HCT116 (cell line): ENCODE results near the gene NRCAM. TPM values are rescaled to one million over a fixed set of nuclear protein-coding genes. Genes with fewer than 3 reads are reported as not detected.

ENCODE experiments used
- ATAC-seq: fragments of 200-7000 bp; cut with Tn5 transposase; 2 replicates; pipeline ENCODE4 v1.9.1; 2020; ENCODE audit warnings: mild to moderate bottlenecking, moderate library complexity
- BruUV-seq: library from RNA; stranded (reverse); fragments of 400-500 nt; replicated peaks from 2 replicates; lab custom pipeline; 2021; lab: Mats Ljungman, UMichigan
- CTCF ChIA-PET: fragments of 300-600 bp; sonication (Branson Sonifier 250); formaldehyde crosslinking; loops from one replicate; lab custom pipeline; 2021; ENCODE audit warnings: antibody characterized with exemption; lab: Charles Lee
- POLR2A ChIA-PET: fragments of 300-600, 350-600 bp; sonication (Branson Sonifier 250); formaldehyde crosslinking; loops from one replicate; lab custom pipeline; 2021; ENCODE audit warnings: antibody characterized with exemption; lab: Charles Lee
- RAD21 ChIA-PET, 2 experiments: fragments of 300-600 bp; sonication (Branson Sonifier 250); formaldehyde crosslinking; loops; one replicate each; lab custom pipeline; 2023; ENCODE audit warnings: low total read pairs in 2 of 2; ENCODE audit not compliant: uncharacterized antibody in 2 of 2, unreplicated experiment in 2 of 2, low non-redundant PET in 1 of 2; lab: Charles Lee
- DNase-seq: peaks from one replicate; pipeline ENCODE4 v3.0.0-alpha.2; 2010; ENCODE audit warnings: low read depth, low spot score
- H2AFZ ChIP-seq: fragments of 200-600 bp; shearing (Covaris generic), sonication (generic); 2 replicates; pipeline ENCODE4 v1.6.1; 2017; ENCODE audit warnings: low read depth, mixed run types, mixed read lengths, antibody characterized with exemption, low read length; ENCODE audit not compliant: poor library complexity, severe bottlenecking
- H3K27ac ChIP-seq: 2 replicates; pipeline ENCODE4 v1.5.1; 2012; ENCODE audit warnings: low read depth, low read length
- H3K27me3 ChIP-seq: fragments of 200-600 bp; sonication (generic); 2 replicates; pipeline ENCODE4 v1.6.1; 2016; ENCODE audit warnings: mixed run types, low read length, mixed read lengths; ENCODE audit not compliant: insufficient read depth
- H3K36me3 ChIP-seq, 2 experiments: fragments of 200-500 bp in 1 of 2; fragments of 200-600 bp in 1 of 2; sonication (Bioruptor generic) in 1 of 2; sonication (generic) in 1 of 2; 2 replicates each; pipeline versions ENCODE4 v1.5.1 to v1.6.1; 2014 to 2016; ENCODE audit warnings: low read length in 2 of 2, inconsistent platforms in 1 of 2, mixed read lengths in 1 of 2, mixed run types in 1 of 2; ENCODE audit not compliant: insufficient read depth in 2 of 2, control insufficient read depth in 1 of 2
- H3K4me1 ChIP-seq, 2 experiments: fragments of 200-600 bp in 1 of 2; sonication (generic) in 1 of 2; 2 replicates each; pipeline versions ENCODE4 v1.5.1 to v1.6.1; 2012 to 2017; ENCODE audit warnings: low read length in 2 of 2, inconsistent platforms in 1 of 2, mild to moderate bottlenecking in 1 of 2, mixed read lengths in 1 of 2, mixed run types in 1 of 2, moderate library complexity in 1 of 2; ENCODE audit not compliant: insufficient read depth in 2 of 2, control insufficient read depth in 1 of 2
- H3K4me2 ChIP-seq: fragments of 200-600 bp; sonication (generic); 2 replicates; pipeline ENCODE4 v1.6.1; 2017; ENCODE audit warnings: mixed run types, low read length, mixed read lengths
- H3K4me3 ChIP-seq, 2 experiments: fragments of 200-600 bp in 1 of 2; sonication (generic) in 1 of 2; replicated peaks in 1 of 2; 2 replicates each; pipeline ENCODE4 v1.5.1; 2011 to 2016; ENCODE audit warnings: low read length in 2 of 2, control low read depth in 1 of 2, low read depth in 1 of 2, mild to moderate bottlenecking in 1 of 2, mixed read lengths in 1 of 2, mixed run types in 1 of 2
- H3K79me2 ChIP-seq: fragments of 200-600 bp; sonication (generic); 2 replicates; pipeline ENCODE4 v1.6.1; 2017; ENCODE audit warnings: mild to moderate bottlenecking, mixed run types, low read length, moderate library complexity, mixed read lengths; ENCODE audit not compliant: insufficient read depth
- H3K9ac ChIP-seq: fragments of 200-600 bp; sonication (generic); 2 replicates; pipeline ENCODE4 v1.6.1; 2016; ENCODE audit warnings: low read length, mixed read lengths
- H3K9me2 ChIP-seq: fragments of 200-600 bp; sonication (generic), shearing (Covaris generic); 2 replicates; pipeline ENCODE4 v1.6.1; 2017; ENCODE audit warnings: mixed run types, mild to moderate bottlenecking, moderate library complexity; ENCODE audit not compliant: insufficient read depth
- H3K9me3 ChIP-seq, 2 experiments: fragments of 200-500 bp in 1 of 2; fragments of 200-600 bp in 1 of 2; sonication (Bioruptor generic) in 1 of 2; sonication (generic) in 1 of 2; 2 replicates each; pipeline ENCODE4 v1.6.1; 2014 to 2017; ENCODE audit warnings: low read length in 2 of 2, mixed read lengths in 2 of 2, inconsistent platforms in 1 of 2, low read depth in 1 of 2, mild to moderate bottlenecking in 1 of 2, mixed run types in 1 of 2, moderate library complexity in 1 of 2; ENCODE audit not compliant: control insufficient read depth in 1 of 2, insufficient read depth in 1 of 2
- H4K20me1 ChIP-seq: fragments of 200-600 bp; sonication (generic), shearing (Covaris generic); 2 replicates; pipeline ENCODE4 v1.6.1; 2017; ENCODE audit warnings: mixed run types, mild to moderate bottlenecking, moderate library complexity; ENCODE audit not compliant: insufficient read depth
- CEBPB ChIP-seq: IDR thresholded peaks from 2 replicates; pipeline ENCODE4 v1.6.1; 2012; ENCODE audit warnings: low read depth
- CTCF ChIP-seq, 3 experiments: fragments of 200-600 bp in 1 of 3; sonication (generic) in 1 of 3; IDR thresholded peaks in 2 of 3; conservative IDR thresholded peaks in 1 of 3; 2 replicates each; pipeline ENCODE4 v1.5.1; 2012 to 2017; ENCODE audit warnings: low read depth in 2 of 3, low read length in 2 of 3, antibody characterized with exemption in 1 of 3, borderline replicate concordance in 1 of 3, control low read depth in 1 of 3, mild to moderate bottlenecking in 1 of 3, mixed read lengths in 1 of 3, mixed run types in 1 of 3, moderate library complexity in 1 of 3; ENCODE audit not compliant: insufficient read depth in 1 of 3
- EGR1 ChIP-seq: IDR thresholded peaks from 2 replicates; pipeline ENCODE4 v1.6.1; 2012; ENCODE audit warnings: low read depth
- JUND ChIP-seq: IDR thresholded peaks from 2 replicates; pipeline ENCODE4 v1.6.1; 2012
- POLR2AphosphoS5 ChIP-seq: IDR thresholded peaks from 2 replicates; pipeline ENCODE4 v1.6.1; 2011; ENCODE audit warnings: mild to moderate bottlenecking, low read depth, low read length, moderate library complexity
- TCF7L2 ChIP-seq: IDR thresholded peaks from 2 replicates; pipeline ENCODE4 v1.7.0; 2011; ENCODE audit warnings: borderline replicate concordance, inconsistent platforms; ENCODE audit not compliant: insufficient read depth, insufficient read length; ENCODE audit errors: extremely low read depth
- ZNF274 ChIP-seq: fragments of 200-500 bp; sonication (Bioruptor generic); IDR thresholded peaks from 2 replicates; pipeline ENCODE4 v1.6.1; 2014; ENCODE audit warnings: mild to moderate bottlenecking, low read depth, low read length, inconsistent platforms
- intact Hi-C: fragments of 100-400 bp; cut with micrococcal nuclease; formaldehyde crosslinking; loops from 2 replicates; pipeline ENCODE4 v1.10.0; 2022
- total RNA-seq: library from RNA; stranded (reverse); gene quantifications from one replicate; pipeline ENCODE4 v1.2.1, GENCODE V29; 2021; ENCODE audit not compliant: unreplicated experiment

The NRCAM gene
- total RNA-seq, 1 experiment from 2014 or later, result 0.15 TPM

GRCh38 chr7:108484137-108484536 is 27.9 kb upstream of the NRCAM start:
- intact Hi-C loops, result no loop called here
- TF ChIP-seq ZNF274 (no peak), CEBPB (no peak), EGR1 (no peak), JUND (no peak), TCF7L2 (no peak), CTCF (IDR thresholded peaks at IDR 0.05 in 2 of 3, conservative IDR thresholded peaks at IDR 0.05 in 1 of 3; ENCODE audit: borderline replicate concordance in 1 of 3, insufficient read depth in 1 of 3, low read depth in 2 of 3, low read length in 2 of 3) (no peak)
- Histone ChIP-seq H3K79me2 (no peaks in the 10 kb centered on the region), H2AFZ (no peak overlapping the region), H3K4me3 (no peak overlapping the region), H4K20me1 (no peaks in the 10 kb centered on the region), H3K4me1 (no peaks in the 10 kb centered on the region), H3K9ac (no peak overlapping the region), H3K36me3 (peaks cover 0 to under 1% of the 10 kb centered on the region in 2 experiments; a peak in 1 of 4 replicates), H3K27me3 (no peaks in the 10 kb centered on the region), H3K27ac (no peak overlapping the region), H3K4me2 (no peak overlapping the region), H3K9me3 (no peaks in the 10 kb centered on the region), H3K9me2 (no peaks in the 10 kb centered on the region)
- ChIA-PET POLR2A (no interaction called here), CTCF (interaction anchor here (2.0 kb wide), 1 partner anchor 13 kb away, joined by 9 read pairs; no protein-coding TSS in a partner anchor), RAD21 (no interaction called here)
- no TSS peak for BruUV-seq
- ATAC-seq (no peak), DNase-seq (no peak)

- Histone ChIP-seq H3K27me3 (no peaks in the 10 kb centered on the region), H3K4me3 (no peak overlapping the region), H3K9me3 (no peaks in the 10 kb centered on the region), H3K79me2 (no peaks in the 10 kb centered on the region), H3K36me3 (peaks cover 0 to 4% of the 10 kb centered on the region in 2 experiments; a peak in 1 of 4 replicates), H3K9me2 (no peaks in the 10 kb centered on the region), H3K4me2 (no peak overlapping the region), H2AFZ (no peak overlapping the region), H3K4me1 (no peaks in the 10 kb centered on the region), H3K27ac (no peak overlapping the region), H4K20me1 (no peaks in the 10 kb centered on the region), H3K9ac (no peak overlapping the region)
- no peak for DNase-seq
- TF ChIP-seq CTCF (IDR thresholded peaks at IDR 0.05 in 2 of 3, conservative IDR thresholded peaks at IDR 0.05 in 1 of 3; ENCODE audit: borderline replicate concordance in 1 of 3, insufficient read depth in 1 of 3, low read depth in 2 of 3, low read length in 2 of 3) (no peak), JUND (no peak), POLR2AphosphoS5 (no peak)
- POLR2A ChIA-PET, result no interaction called here
- no peak for ATAC-seq
- RAD21 ChIA-PET, result no interaction called here
- intact Hi-C loops, result no loop called here
- BruUV-seq, result no TSS peak
- CTCF ChIA-PET, result no interaction called here
These were observed 24.1 kb upstream of the NRCAM start for GRCh38 chr7:108480311-108480710.
